GM21367 (cell line): ENCODE results near the gene NECAP2.
"Not testable (repeated sequence)": the region's sequence is repeated elsewhere in the genome, so short reads cannot be mapped to it uniquely, and the experiment has no call there.

Experiments
- ATAC-seq: cut with Tn5 transposase; IDR thresholded peaks from one replicate; pipeline ENCODE4 v1.9.1; 2021; ENCODE audit not compliant: unreplicated experiment

Gene NECAP2

GRCh38 chr1:16456151-16456550, 15.6 kb downstream of the NECAP2 start:
- ATAC-seq: not testable (repeated sequence)

- no peak for ATAC-seq
These were observed 18.3 kb downstream of the NECAP2 start for GRCh38 chr1:16458831-16459230.

- no peak for ATAC-seq
These were observed 18.9 kb downstream of the NECAP2 start for GRCh38 chr1:16459352-16459925.

- ATAC-seq: no peak
These were observed 21.2 kb downstream of the NECAP2 start for GRCh38 chr1:16461681-16462080.

- ATAC-seq: no peak
These were observed 22.3 kb downstream of the NECAP2 start for GRCh38 chr1:16462773-16463330.

GRCh38 chr1:16464917-16465625, 24.5 kb downstream of the NECAP2 start:
- no peak for ATAC-seq

GRCh38 chr1:16468558-16468957, 28.0 kb downstream of the NECAP2 start:
- ATAC-seq: no peak

GRCh38 chr1:16474166-16474800, 33.8 kb downstream of the NECAP2 start:
- ATAC-seq: no peak

- ATAC-seq: not testable (repeated sequence)
These were observed 34.4 kb downstream of the NECAP2 start for GRCh38 chr1:16474891-16475290.

GRCh38 chr1:16475771-16476770, 35.5 kb downstream of the NECAP2 start:
- ATAC-seq: not testable (repeated sequence)

- no peak for ATAC-seq
These were observed 37.6 kb downstream of the NECAP2 start for GRCh38 chr1:16478091-16478490.

GRCh38 chr1:16483146-16483545, 42.6 kb downstream of the NECAP2 start:
- ATAC-seq: not testable (repeated sequence)

- ATAC-seq: not testable (repeated sequence)
These were observed 43.3 kb downstream of the NECAP2 start for GRCh38 chr1:16483639-16484500.

GRCh38 chr1:16484501-16484835, 43.9 kb downstream of the NECAP2 start:
- ATAC-seq: no peak

- ATAC-seq: no peak
These were observed 44.4 kb downstream of the NECAP2 start for GRCh38 chr1:16484931-16485330.

GRCh38 chr1:16486316-16486715, 45.8 kb downstream of the NECAP2 start:
- not testable (repeated sequence) for ATAC-seq

- ATAC-seq: not testable (repeated sequence)
These were observed 46.5 kb downstream of the NECAP2 start for GRCh38 chr1:16487011-16487410.

GRCh38 chr1:16489195-16489880, 48.8 kb downstream of the NECAP2 start:
- not testable (repeated sequence) for ATAC-seq

GRCh38 chr1:16491056-16491675, 50.6 kb downstream of the NECAP2 start:
- no peak for ATAC-seq
